Eye (tissue), 1 donor: ENCODE data around the gene C6orf15.

ENCODE experiments used
- DNase-seq: peaks from one replicate; pipeline ENCODE4 v3.0.0-alpha.2; 2015

The C6orf15 gene

GRCh38 chr6:31129130-31129529 lies 16.8 kb upstream of the C6orf15 start:
- no peak for DNase-seq

- DNase-seq, result peak; percentile 78
Measured at GRCh38 chr6:31128093-31128676, 15.8 kb upstream of the C6orf15 start.

- DNase-seq, result no peak
Measured at GRCh38 chr6:31126396-31127175, 14.2 kb upstream of the C6orf15 start.

- no peak for DNase-seq
Measured at GRCh38 chr6:31125586-31126363, 13.4 kb upstream of the C6orf15 start.

GRCh38 chr6:31125162-31125561 lies 12.8 kb upstream of the C6orf15 start:
- no peak for DNase-seq

- DNase-seq, result peak; percentile 55
Measured at GRCh38 chr6:31122791-31123706, 10.7 kb upstream of the C6orf15 start.

- DNase-seq, result no peak
Measured at GRCh38 chr6:31121131-31121790, 8.9 kb upstream of the C6orf15 start.

GRCh38 chr6:31120151-31120915 lies 8.0 kb upstream of the C6orf15 start, which contains the start of gene CDSN:
CDSN (minus strand) TSS chr6:31120446; CDS start chr6:31120419, 27 bp downstream.
- DNase-seq, result no peak

- no peak for DNase-seq
Measured at GRCh38 chr6:31118178-31118577, 5.8 kb upstream of the C6orf15 start.

GRCh38 chr6:31116661-31117385 lies 4.4 kb upstream of the C6orf15 start:
- DNase-seq, result no peak

GRCh38 chr6:31115941-31116560 lies 3.7 kb upstream of the C6orf15 start:
- no peak for DNase-seq

GRCh38 chr6:31114970-31115849 lies 2.8 kb upstream of the C6orf15 start:
- DNase-seq, result no peak

GRCh38 chr6:31114541-31114878 lies 2.1 kb upstream of the C6orf15 start, which contains the start of gene PSORS1C1:
PSORS1C1 (plus strand) TSS chr6:31114800; CDS start chr6:31129633, 14,833 bp downstream.
- DNase-seq, result no peak

GRCh38 chr6:31113861-31114540 lies 1.6 kb upstream of the C6orf15 start:
- no peak for DNase-seq

GRCh38 chr6:31111712-31112111 lies 663 bp downstream of the C6orf15 start:
- no peak for DNase-seq

- DNase-seq, result no peak
Measured at GRCh38 chr6:31110825-31111582, 1.4 kb downstream of the C6orf15 start.

GRCh38 chr6:31107052-31107451 lies 5.3 kb downstream of the C6orf15 start:
- no peak for DNase-seq

- no peak for DNase-seq
Measured at GRCh38 chr6:31103136-31103535, 9.2 kb downstream of the C6orf15 start.
